ENCODE measurements around the gene PNMA3.

- no peak for TF ChIP-seq REST (IDR thresholded peaks at IDR 0.05; ENCODE audit: insufficient read depth in 1 of 2, low read depth in 2 of 2, low read length in 2 of 2)
- TF ChIP-seq POLR2AphosphoS5 (IDR thresholded peaks at IDR 0.05; ENCODE audit: low read depth, low read length), result no peak
These were observed 5.5 kb downstream of the PNMA3 start for GRCh38 chrX:153061732-153062131.

All from PFSK-1 (cell line).